Fibroblast of lung (primary cell): ENCODE data around the gene SFT2D3. TPM values are rescaled to one million over a fixed set of nuclear protein-coding genes. Genes with fewer than 3 reads are reported as not detected.

Experiments used
- DNase-seq, 2 donors: peaks; one replicate each; pipeline versions ENCODE4 v3.0.0 to v3.0.0-alpha.2; 2010; ENCODE audit warnings: low read depth in 2 of 2
- H2AFZ ChIP-seq: 2 replicates; pipeline ENCODE4 v1.5.1; 2012; ENCODE audit warnings: low read length, control low read depth, inconsistent platforms
- H3K27ac ChIP-seq: 2 replicates; pipeline ENCODE4 v1.5.1; 2011; ENCODE audit warnings: low read length, control low read depth; ENCODE audit not compliant: insufficient read depth
- H3K27me3 ChIP-seq: 2 replicates; pipeline ENCODE4 v1.5.1; 2011; ENCODE audit warnings: mild to moderate bottlenecking, low read length; ENCODE audit not compliant: control insufficient read depth, insufficient read depth
- H3K36me3 ChIP-seq: 2 replicates; pipeline ENCODE4 v1.5.1; 2011; ENCODE audit warnings: low read length; ENCODE audit not compliant: control insufficient read depth, insufficient read depth
- H3K4me1 ChIP-seq: 2 replicates; pipeline ENCODE4 v1.5.1; 2011; ENCODE audit warnings: low read length; ENCODE audit not compliant: control insufficient read depth, insufficient read depth; ENCODE audit errors: extremely low read depth
- H3K4me2 ChIP-seq: 2 replicates; pipeline ENCODE4 v1.5.1; 2011; ENCODE audit warnings: low read length, control low read depth; ENCODE audit not compliant: insufficient read depth; ENCODE audit errors: extremely low read depth
- H3K4me3 ChIP-seq, 4 experiments: fragments of 200-600 bp in 1 of 4; sonication (generic) in 1 of 4; replicated peaks in 1 of 4; 2 replicates each; pipeline ENCODE4 v1.5.1; 2011 to 2016; ENCODE audit warnings: low read length in 4 of 4, low read depth in 3 of 4, mild to moderate bottlenecking in 3 of 4, control low read depth in 2 of 4, inconsistent platforms in 1 of 4, mixed read lengths in 1 of 4; ENCODE audit not compliant: insufficient read depth in 1 of 4; ENCODE audit errors: control extremely low read depth in 1 of 4
- H3K79me2 ChIP-seq: 2 replicates; pipeline ENCODE4 v1.5.1; 2012; ENCODE audit warnings: mild to moderate bottlenecking, low read length, inconsistent platforms; ENCODE audit not compliant: control insufficient read depth, insufficient read depth
- H3K9ac ChIP-seq: 2 replicates; pipeline ENCODE4 v1.5.1; 2011; ENCODE audit warnings: mild to moderate bottlenecking, low read length, control low read depth; ENCODE audit not compliant: insufficient read depth
- H3K9me3 ChIP-seq: 2 replicates; pipeline ENCODE4 v1.5.1; 2012; ENCODE audit warnings: low read depth, low read length; ENCODE audit not compliant: control insufficient read depth, insufficient read depth
- H4K20me1 ChIP-seq: 2 replicates; pipeline ENCODE4 v1.5.1; 2011; ENCODE audit warnings: low read length; ENCODE audit not compliant: control insufficient read depth, insufficient read depth; ENCODE audit errors: extremely low read depth
- CTCF ChIP-seq, 2 donors: IDR thresholded peaks in 1 of 2; conservative IDR thresholded peaks in 1 of 2; 1 replicate in 1 of 2; 2 replicates in 1 of 2; pipeline ENCODE4 v1.5.1; 2011 to 2012; ENCODE audit warnings: low read length in 2 of 2, control low read depth in 1 of 2, inconsistent platforms in 1 of 2, low read depth in 1 of 2, mild to moderate bottlenecking in 1 of 2
- EZH2 ChIP-seq: IDR thresholded peaks from 2 replicates; pipeline ENCODE4 v1.5.1; 2012; ENCODE audit warnings: low read length, control low read depth, mild to moderate bottlenecking; ENCODE audit errors: missing control alignments
- polyA plus RNA-seq, 2 donors: library from polyadenylated mRNA; depleted of rRNA in 1 of 2; stranded (reverse) in 1 of 2; unstranded in 1 of 2; fragments of >200 nt; gene quantifications; 2 replicates each; pipeline ENCODE4 v1.2.1, GENCODE V29; 2011 to 2012; ENCODE audit warnings: missing spikeins in 1 of 2
- total RNA-seq: library from RNA; depleted of rRNA; stranded (reverse); fragments of >200 nt; gene quantifications from 2 replicates; pipeline ENCODE4 v1.2.1, GENCODE V29; 2014

SFT2D3 gene
- total and polyA plus RNA-seq, 2 donors (not counting 1 experiment from before 2014, with no cell fraction given): 4.1 to 5.5 TPM

- H3K27ac ChIP-seq: no peak overlapping the region
- H3K36me3 ChIP-seq: peaks cover 6% of the 10 kb centered on the region
- TF ChIP-seq CTCF (conservative IDR thresholded peaks at IDR 0.05 in 1 of 2, IDR thresholded peaks at IDR 0.05 in 1 of 2; ENCODE audit: low read depth in 1 of 2, low read length in 2 of 2) (no peak), EZH2 (no peak)
- no peaks in the 10 kb centered on the region for H3K27me3 ChIP-seq
- no peaks in the 10 kb centered on the region for H3K79me2 ChIP-seq
- H4K20me1 ChIP-seq: no peaks in the 10 kb centered on the region
- no peak overlapping the region for H3K9ac ChIP-seq
- H2AFZ ChIP-seq: no peak overlapping the region
- DNase-seq: no peak
- no peak overlapping the region for H3K4me3 ChIP-seq
- no peaks in the 10 kb centered on the region for H3K4me1 ChIP-seq
- H3K4me2 ChIP-seq: no peak overlapping the region
- H3K9me3 ChIP-seq: no peaks in the 10 kb centered on the region
Observed at GRCh38 chr2:127709336-127709735, 8.0 kb downstream of the SFT2D3 start.

GRCh38 chr2:127712999-127713398 is 11.7 kb downstream of the SFT2D3 start:
- TF ChIP-seq CTCF (conservative IDR thresholded peaks at IDR 0.05 in 1 of 2, IDR thresholded peaks at IDR 0.05 in 1 of 2; ENCODE audit: low read depth in 1 of 2, low read length in 2 of 2) (no peak), EZH2 (no peak)
- H3K79me2 ChIP-seq: no peaks in the 10 kb centered on the region
- H3K27me3 ChIP-seq: no peaks in the 10 kb centered on the region
- DNase-seq: no peak
- no peaks in the 10 kb centered on the region for H4K20me1 ChIP-seq
- H3K4me2 ChIP-seq: no peak overlapping the region
- no peaks in the 10 kb centered on the region for H3K9me3 ChIP-seq
- H3K9ac ChIP-seq: no peak overlapping the region
- H3K36me3 ChIP-seq: peaks cover 6% of the 10 kb centered on the region
- no peaks in the 10 kb centered on the region for H3K4me1 ChIP-seq
- no peak overlapping the region for H3K27ac ChIP-seq
- H3K4me3 ChIP-seq: no peak overlapping the region
- H2AFZ ChIP-seq: no peak overlapping the region

GRCh38 chr2:127713562-127713961 is 12.3 kb downstream of the SFT2D3 start:
- no peak for TF ChIP-seq CTCF (conservative IDR thresholded peaks at IDR 0.05 in 1 of 2, IDR thresholded peaks at IDR 0.05 in 1 of 2; ENCODE audit: low read depth in 1 of 2, low read length in 2 of 2)
- no peak for TF ChIP-seq EZH2
- Histone ChIP-seq H3K36me3 (peaks cover 2% of the 10 kb centered on the region), H3K79me2 (no peaks in the 10 kb centered on the region)

More at GRCh38 chr2:127713562-127713961, 12.3 kb downstream of the SFT2D3 start:
- H4K20me1 ChIP-seq: no peaks in the 10 kb centered on the region
- no peaks in the 10 kb centered on the region for H3K27me3 ChIP-seq
- H3K27ac ChIP-seq: no peak overlapping the region
- no peaks in the 10 kb centered on the region for H3K9me3 ChIP-seq
- no peak for DNase-seq
- H2AFZ ChIP-seq: no peak overlapping the region
- no peak overlapping the region for H3K4me2 ChIP-seq
- no peaks in the 10 kb centered on the region for H3K4me1 ChIP-seq
- no peak overlapping the region for H3K4me3 ChIP-seq
- H3K9ac ChIP-seq: no peak overlapping the region
